ENCODE results near the gene KIF13A. TPM values are rescaled to one million over a fixed set of nuclear protein-coding genes. Genes with fewer than 3 reads are reported as not detected.

The KIF13A gene
- total RNA-seq, 1 donor from 2014 or later, result 29.0 TPM

DNA sequence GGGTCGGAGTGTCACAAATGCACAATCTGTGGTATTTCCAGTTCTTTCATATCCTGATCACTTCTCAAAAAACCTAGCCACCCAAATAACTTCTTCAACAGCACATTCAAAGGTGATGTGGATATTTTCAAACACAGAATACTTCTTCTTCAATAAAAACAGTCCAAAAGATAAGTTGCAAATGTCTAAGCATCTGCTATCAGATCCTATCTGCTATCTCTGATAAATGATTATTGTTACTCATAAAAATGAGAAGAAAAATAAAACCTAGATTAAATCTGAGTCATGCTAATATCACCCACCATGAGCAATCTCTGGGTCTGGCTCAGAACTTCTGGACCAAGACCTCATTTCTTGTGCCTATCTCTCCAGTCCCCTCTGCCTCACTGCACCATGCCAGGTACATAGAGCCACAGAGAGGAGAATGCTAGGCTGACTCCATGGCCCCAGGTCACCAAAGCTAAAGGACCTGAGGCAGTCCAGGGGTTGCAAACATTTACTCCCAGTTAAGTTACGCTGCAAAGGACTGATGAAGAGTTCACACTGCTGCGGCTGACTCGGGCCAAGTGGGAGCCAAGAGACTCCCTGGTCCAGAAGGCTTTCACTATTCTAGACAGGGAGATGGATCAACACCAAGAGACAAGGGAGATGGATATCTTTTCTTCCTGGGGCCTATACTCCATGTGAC is 101.4 kb downstream of the KIF13A start:
- no peak overlapping the region for H3K9ac ChIP-seq
- H3K4me3 Mint-ChIP-seq, result no peak overlapping the region
- DNase-seq (ENCODE audit: low spot score), result no peak

DNA sequence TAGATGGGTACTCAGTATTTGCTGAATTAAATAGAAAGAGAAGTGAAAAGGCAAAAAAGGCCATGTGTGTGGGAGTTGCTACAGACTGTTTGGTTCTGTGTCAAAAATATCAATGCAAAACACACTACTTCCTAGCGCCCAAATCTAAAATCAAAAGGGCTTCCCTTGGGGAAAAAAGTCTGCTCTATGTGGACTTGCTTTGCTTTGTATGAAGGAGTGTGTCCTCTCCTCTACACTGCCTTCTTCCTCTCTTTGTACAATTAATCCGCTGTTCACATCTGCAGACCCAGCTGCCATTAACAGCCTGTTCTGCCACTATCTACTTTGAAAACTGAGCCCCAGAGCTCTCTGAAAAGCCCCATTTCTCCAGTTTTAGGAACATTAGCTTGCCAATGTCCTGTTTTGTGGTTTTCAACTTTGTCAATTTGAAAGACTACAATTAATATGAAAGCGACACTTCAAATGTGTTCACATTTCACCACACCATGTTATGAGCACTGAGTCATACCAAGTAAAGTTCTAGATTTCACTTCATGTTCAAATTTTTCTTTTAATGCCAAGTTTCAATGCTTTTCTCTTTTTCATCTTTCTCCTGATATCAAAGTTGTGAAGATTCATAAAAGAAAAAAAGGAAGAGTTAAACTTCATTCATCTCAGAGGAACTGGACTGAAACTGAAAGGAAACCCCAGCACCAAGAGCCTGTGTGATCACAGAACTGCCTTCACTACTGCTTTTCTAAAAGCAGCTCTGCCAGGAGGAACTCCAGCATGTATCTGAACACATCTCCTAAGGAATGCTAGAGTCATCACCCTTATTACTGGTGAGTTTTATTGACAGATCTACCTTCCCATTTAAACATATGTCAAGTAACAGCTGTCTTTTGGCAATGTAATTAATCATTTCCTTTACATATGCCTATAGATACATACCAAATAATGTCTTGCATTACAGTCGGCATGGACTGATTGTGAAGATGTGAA is 102.6 kb downstream of the KIF13A start:
- no peaks in the 10 kb centered on the region for H4K20me1 ChIP-seq (ENCODE audit: low read depth)
- DNase-seq (ENCODE audit: low spot score), result no peak
- no peaks in the 10 kb centered on the region for H3K9me3 Mint-ChIP-seq
- H3K27ac Mint-ChIP-seq, result no peak overlapping the region
- H3K4me1 Mint-ChIP-seq, result no peaks in the 10 kb centered on the region
- no peaks in the 10 kb centered on the region for H3K9me3 ChIP-seq (ENCODE audit: low read depth)
- TF ChIP-seq EZH2 (IDR thresholded peaks at IDR 0.05) (no peak), EZH2phosphoT487 (IDR thresholded peaks at IDR 0.05) (no peak)
- H3F3A ChIP-seq (ENCODE audit: low read depth), result no peaks in the 10 kb centered on the region
- H3K36me3 Mint-ChIP-seq, result no peaks in the 10 kb centered on the region
- H3K4me3 Mint-ChIP-seq, result no peak overlapping the region
- H3K27me3 Mint-ChIP-seq (ENCODE audit: insufficient read depth, low read depth), result peaks cover 4% of the 10 kb centered on the region
- no peak overlapping the region for H3K4me2 ChIP-seq
- no peaks in the 10 kb centered on the region for H3K4me1 ChIP-seq
- H2AFZ ChIP-seq (replicated peaks), result no peak overlapping the region
- H3K36me3 ChIP-seq, result no peaks in the 10 kb centered on the region
- H3K9ac ChIP-seq, result no peak overlapping the region
- H3K79me2 ChIP-seq (ENCODE audit: low read depth), result no peaks in the 10 kb centered on the region
- H3K27ac ChIP-seq, result no peak overlapping the region
- H3K27me3 ChIP-seq, result no peaks in the 10 kb centered on the region
- H3K4me3 ChIP-seq, result no peak overlapping the region

More for the DNA sequence above, 101.4 kb downstream of the KIF13A start:
- Histone ChIP-seq H3K27ac (no peak overlapping the region), H3K4me2 (no peak overlapping the region), H3F3A (ENCODE audit: low read depth) (no peaks in the 10 kb centered on the region), H3K79me2 (ENCODE audit: low read depth) (no peaks in the 10 kb centered on the region), H3K36me3 (no peaks in the 10 kb centered on the region), H3K4me3 (no peak overlapping the region), H3K4me1 (no peaks in the 10 kb centered on the region), H4K20me1 (ENCODE audit: low read depth) (no peaks in the 10 kb centered on the region), H3K9me3 (ENCODE audit: low read depth) (no peaks in the 10 kb centered on the region), H3K27me3 (no peaks in the 10 kb centered on the region), H2AFZ (replicated peaks) (no peak overlapping the region)
- Mint-ChIP-seq H3K4me1 (no peaks in the 10 kb centered on the region), H3K9me3 (no peaks in the 10 kb centered on the region), H3K27ac (no peak overlapping the region), H3K36me3 (peaks cover 2% of the 10 kb centered on the region), H3K27me3 (ENCODE audit: insufficient read depth, low read depth) (peaks cover 7% of the 10 kb centered on the region)
- TF ChIP-seq EZH2 (IDR thresholded peaks at IDR 0.05) (no peak), EZH2phosphoT487 (IDR thresholded peaks at IDR 0.05) (no peak), CTCF (IDR thresholded peaks at IDR 0.05) (no peak)

DNA sequence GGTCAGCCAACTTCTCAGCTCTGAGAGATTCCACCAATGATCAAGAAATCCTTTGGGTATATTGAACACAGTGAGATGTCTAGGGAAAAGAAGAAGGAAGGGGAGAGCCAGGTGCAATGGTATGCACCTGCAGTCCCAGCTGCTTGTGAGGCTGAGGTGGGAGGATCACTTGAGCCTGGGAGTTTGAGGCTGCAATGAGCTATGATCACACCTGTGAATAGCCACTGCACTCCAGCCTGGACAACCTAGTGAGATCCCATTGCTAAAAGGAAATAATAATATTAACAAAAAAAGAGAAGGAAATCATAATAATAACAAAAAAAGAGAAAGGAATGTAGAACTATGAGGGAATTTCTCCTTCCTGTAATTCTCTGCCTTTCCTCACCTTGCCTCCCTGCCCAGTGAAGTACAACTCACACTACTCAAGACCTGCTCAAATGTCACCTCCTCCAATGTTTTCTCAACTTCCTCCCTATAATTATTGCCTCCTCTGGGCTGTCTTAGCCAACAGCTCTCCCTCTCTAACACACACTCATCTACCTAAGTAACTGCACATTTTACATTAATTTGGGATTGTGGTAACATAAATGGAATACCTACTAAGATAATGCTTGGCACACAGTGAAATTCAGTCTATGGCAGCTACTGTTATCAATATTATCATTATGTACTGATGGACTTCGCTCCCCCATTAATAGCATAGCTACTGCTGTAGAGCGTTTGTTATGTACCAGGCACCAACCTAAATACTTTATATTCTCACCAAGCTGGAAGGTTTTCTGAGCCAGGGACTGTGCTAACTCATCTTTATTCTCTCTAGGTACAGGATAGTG is 103.6 kb downstream of the KIF13A start:
- no peaks in the 10 kb centered on the region for H4K20me1 ChIP-seq (ENCODE audit: low read depth)
- no peaks in the 10 kb centered on the region for H3K36me3 Mint-ChIP-seq

More for the DNA sequence above, 103.6 kb downstream of the KIF13A start:
- Mint-ChIP-seq H3K4me3 (no peak overlapping the region), H3K4me1 (no peaks in the 10 kb centered on the region), H3K9me3 (no peaks in the 10 kb centered on the region), H3K27ac (no peak overlapping the region), H3K27me3 (ENCODE audit: insufficient read depth, low read depth) (peaks cover 4% of the 10 kb centered on the region)
- Histone ChIP-seq H3K4me3 (no peak overlapping the region), H3K9ac (no peak overlapping the region), H3K9me3 (ENCODE audit: low read depth) (no peaks in the 10 kb centered on the region), H3F3A (ENCODE audit: low read depth) (no peaks in the 10 kb centered on the region), H3K4me1 (no peaks in the 10 kb centered on the region), H3K79me2 (ENCODE audit: low read depth) (no peaks in the 10 kb centered on the region), H3K27me3 (no peaks in the 10 kb centered on the region), H2AFZ (replicated peaks) (no peak overlapping the region), H3K27ac (no peak overlapping the region), H3K4me2 (no peak overlapping the region), H3K36me3 (no peaks in the 10 kb centered on the region)
- TF ChIP-seq CTCF (IDR thresholded peaks at IDR 0.05) (no peak), EZH2phosphoT487 (IDR thresholded peaks at IDR 0.05) (no peak), EZH2 (IDR thresholded peaks at IDR 0.05) (no peak)
- DNase-seq (ENCODE audit: low spot score), result no peak
